ENCODE results near the gene ATP5IF1.

Gene ATP5IF1

DNA sequence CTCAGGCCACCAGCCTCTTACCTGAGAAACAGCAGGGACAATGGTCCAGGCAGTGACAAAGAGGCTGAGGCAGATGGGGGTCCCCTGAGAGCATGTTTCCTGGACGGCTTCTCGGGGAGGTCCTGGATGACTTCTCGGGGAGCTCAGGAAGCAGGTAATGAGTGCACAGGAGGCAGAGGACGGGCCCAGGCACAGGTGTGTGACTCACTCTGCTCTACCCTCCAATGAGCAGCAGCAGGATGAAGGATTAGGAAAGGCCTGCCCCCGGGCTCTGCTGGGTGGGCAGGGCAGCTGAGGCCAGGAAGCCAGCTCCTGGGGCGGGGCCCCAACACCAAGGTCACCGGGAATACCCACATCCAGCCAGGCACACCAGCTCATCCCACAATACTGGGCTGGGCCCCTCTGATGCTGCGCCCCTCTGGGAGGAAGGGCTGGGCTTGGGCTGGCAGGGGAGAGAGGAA, 42.2 kb upstream of the ATP5IF1 start:
- Histone ChIP-seq H4K20me1 (ENCODE audit: insufficient read depth, low read length) (no peaks in the 10 kb centered on the region), H3K9ac (ENCODE audit: low read length) (no peak overlapping the region), H3K4me2 (ENCODE audit: low read length) (no peak overlapping the region), H3K36me3 (ENCODE audit: insufficient read depth, low read length) (peaks cover 10% of the 10 kb centered on the region), H3K9me3 (ENCODE audit: low read length) (no peaks in the 10 kb centered on the region), H3K4me1 (ENCODE audit: insufficient read depth, low read length, severe bottlenecking) (peaks cover 15% of the 10 kb centered on the region), H3K27ac (ENCODE audit: low read depth, low read length, poor library complexity, severe bottlenecking) (no peak overlapping the region), H3K4me3 (ENCODE audit: low read depth, low read length, poor library complexity, severe bottlenecking) (no peak overlapping the region), H3K79me2 (ENCODE audit: insufficient read depth, low read length) (no peaks in the 10 kb centered on the region), H3K9me2 (ENCODE audit: low read depth, low read length) (no peaks in the 10 kb centered on the region), H3F3A (ENCODE audit: insufficient read depth, low read length) (no peaks in the 10 kb centered on the region), H3K27me3 (ENCODE audit: insufficient read depth, low read length) (no peaks in the 10 kb centered on the region), H2AFZ (ENCODE audit: low read length) (no peak overlapping the region)
- no peak for TF ChIP-seq EZH2 (IDR thresholded peaks at IDR 0.05; ENCODE audit: borderline replicate concordance, low read length)
- TF ChIP-seq, protein P1, sequence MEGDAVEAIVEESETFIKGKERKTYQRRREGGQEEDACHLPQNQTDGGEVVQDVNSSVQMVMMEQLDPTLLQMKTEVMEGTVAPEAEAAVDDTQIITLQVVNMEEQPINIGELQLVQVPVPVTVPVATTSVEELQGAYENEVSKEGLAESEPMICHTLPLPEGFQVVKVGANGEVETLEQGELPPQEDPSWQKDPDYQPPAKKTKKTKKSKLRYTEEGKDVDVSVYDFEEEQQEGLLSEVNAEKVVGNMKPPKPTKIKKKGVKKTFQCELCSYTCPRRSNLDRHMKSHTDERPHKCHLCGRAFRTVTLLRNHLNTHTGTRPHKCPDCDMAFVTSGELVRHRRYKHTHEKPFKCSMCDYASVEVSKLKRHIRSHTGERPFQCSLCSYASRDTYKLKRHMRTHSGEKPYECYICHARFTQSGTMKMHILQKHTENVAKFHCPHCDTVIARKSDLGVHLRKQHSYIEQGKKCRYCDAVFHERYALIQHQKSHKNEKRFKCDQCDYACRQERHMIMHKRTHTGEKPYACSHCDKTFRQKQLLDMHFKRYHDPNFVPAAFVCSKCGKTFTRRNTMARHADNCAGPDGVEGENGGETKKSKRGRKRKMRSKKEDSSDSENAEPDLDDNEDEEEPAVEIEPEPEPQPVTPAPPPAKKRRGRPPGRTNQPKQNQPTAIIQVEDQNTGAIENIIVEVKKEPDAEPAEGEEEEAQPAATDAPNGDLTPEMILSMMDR (IDR thresholded peaks at IDR 0.05; ENCODE audit: low read length), result no peak

GRCh38 chr1:28194326-28195035, 41.4 kb upstream of the ATP5IF1 start:
- no peak overlapping the region for H3K4me2 ChIP-seq (ENCODE audit: low read length)
- H3K9ac ChIP-seq (ENCODE audit: low read length), result no peak overlapping the region
- H3K9me3 ChIP-seq (ENCODE audit: low read length), result no peaks in the 10 kb centered on the region
- H3K4me3 ChIP-seq (ENCODE audit: low read depth, low read length, poor library complexity, severe bottlenecking), result no peak overlapping the region
- no peak for TF ChIP-seq EZH2 (IDR thresholded peaks at IDR 0.05; ENCODE audit: borderline replicate concordance, low read length)
- TF ChIP-seq, protein P1 (IDR thresholded peaks at IDR 0.05; ENCODE audit: low read length), result no peak
- H3K27me3 ChIP-seq (ENCODE audit: insufficient read depth, low read length), result no peaks in the 10 kb centered on the region
- H3K27ac ChIP-seq (ENCODE audit: low read depth, low read length, poor library complexity, severe bottlenecking), result no peak overlapping the region
- no peaks in the 10 kb centered on the region for H3F3A ChIP-seq (ENCODE audit: insufficient read depth, low read length)
- no peaks in the 10 kb centered on the region for H4K20me1 ChIP-seq (ENCODE audit: insufficient read depth, low read length)
- H3K4me1 ChIP-seq (ENCODE audit: insufficient read depth, low read length, severe bottlenecking), result peaks cover 15% of the 10 kb centered on the region
- no peak overlapping the region for H2AFZ ChIP-seq (ENCODE audit: low read length)
- no peaks in the 10 kb centered on the region for H3K9me2 ChIP-seq (ENCODE audit: low read depth, low read length)
- H3K36me3 ChIP-seq (ENCODE audit: insufficient read depth, low read length), result peaks cover 17% of the 10 kb centered on the region
- no peaks in the 10 kb centered on the region for H3K79me2 ChIP-seq (ENCODE audit: insufficient read depth, low read length)

- Histone ChIP-seq H3K9me2 (ENCODE audit: low read depth, low read length) (no peaks in the 10 kb centered on the region), H3F3A (ENCODE audit: insufficient read depth, low read length) (no peaks in the 10 kb centered on the region), H4K20me1 (ENCODE audit: insufficient read depth, low read length) (no peaks in the 10 kb centered on the region), H3K79me2 (ENCODE audit: insufficient read depth, low read length) (no peaks in the 10 kb centered on the region), H3K9ac (ENCODE audit: low read length) (no peak overlapping the region), H3K27ac (ENCODE audit: low read depth, low read length, poor library complexity, severe bottlenecking) (no peak overlapping the region), H3K4me2 (ENCODE audit: low read length) (no peak overlapping the region), H3K4me1 (ENCODE audit: insufficient read depth, low read length, severe bottlenecking) (peaks cover 15% of the 10 kb centered on the region), H3K4me3 (ENCODE audit: low read depth, low read length, poor library complexity, severe bottlenecking) (no peak overlapping the region), H3K9me3 (ENCODE audit: low read length) (no peaks in the 10 kb centered on the region), H2AFZ (ENCODE audit: low read length) (no peak overlapping the region), H3K27me3 (ENCODE audit: insufficient read depth, low read length) (no peaks in the 10 kb centered on the region), H3K36me3 (ENCODE audit: insufficient read depth, low read length) (peaks cover 29% of the 10 kb centered on the region)
- no peak for TF ChIP-seq EZH2 (IDR thresholded peaks at IDR 0.05; ENCODE audit: borderline replicate concordance, low read length)
- TF ChIP-seq, protein P1 (IDR thresholded peaks at IDR 0.05; ENCODE audit: low read length), result no peak
Observed at GRCh38 chr1:28195780-28196179, 40.1 kb upstream of the ATP5IF1 start.

Data from OCI-LY1 (cell line).